Epithelial cell of proximal tubule (primary cell): Measurements from ENCODE around the gene SLCO4A1. TPM values are rescaled to one million over a fixed set of nuclear protein-coding genes. Genes with fewer than 3 reads are reported as not detected.

ENCODE experiments used
- DNase-seq: peaks from one replicate; pipeline ENCODE4 v3.0.0-alpha.2; 2011; ENCODE audit warnings: low read depth
- H3K4me3 ChIP-seq: 2 replicates; pipeline ENCODE4 v1.5.1; 2011; ENCODE audit warnings: low read depth, mild to moderate bottlenecking, low read length
- CTCF ChIP-seq: conservative IDR thresholded peaks from 2 replicates; pipeline ENCODE4 v1.5.1; 2012; ENCODE audit warnings: low read depth, mild to moderate bottlenecking, low read length
- total RNA-seq: library from RNA; depleted of rRNA; stranded (reverse); fragments of >200 nt; gene quantifications from 2 replicates; pipeline ENCODE4 v1.2.3, GENCODE V29; 2015

Gene SLCO4A1
- total RNA-seq, 1 donor from 2014 or later = 57.3 TPM

GRCh38 chr20:62635852-62636251 lies 6.5 kb upstream of the SLCO4A1 start:
- H3K4me3 ChIP-seq = no peak overlapping the region
- DNase-seq = no peak
- TF ChIP-seq CTCF = no peak

- no peak overlapping the region for H3K4me3 ChIP-seq
- DNase-seq = no peak
- TF ChIP-seq CTCF = no peak
These were observed 5.9 kb upstream of the SLCO4A1 start for GRCh38 chr20:62636446-62636845.

GRCh38 chr20:62637110-62637509 lies 5.2 kb upstream of the SLCO4A1 start:
- TF ChIP-seq CTCF = no peak
- no peak for DNase-seq
- no peak overlapping the region for H3K4me3 ChIP-seq

GRCh38 chr20:62637521-62638054 lies 4.7 kb upstream of the SLCO4A1 start:
- no peak for DNase-seq
- H3K4me3 ChIP-seq = no peak overlapping the region
- no peak for TF ChIP-seq CTCF

GRCh38 chr20:62638055-62638570 lies 4.2 kb upstream of the SLCO4A1 start:
- no peak overlapping the region for H3K4me3 ChIP-seq
- no peak for DNase-seq
- TF ChIP-seq CTCF = no peak

GRCh38 chr20:62638679-62639406 lies 3.5 kb upstream of the SLCO4A1 start:
- DNase-seq = no peak
- no peak for TF ChIP-seq CTCF
- no peak overlapping the region for H3K4me3 ChIP-seq

GRCh38 chr20:62639765-62640164 lies 2.5 kb upstream of the SLCO4A1 start:
- no peak for DNase-seq
- H3K4me3 ChIP-seq = no peak overlapping the region
- TF ChIP-seq CTCF = no peak
